ENCODE measurements around the gene ZNF609.

The ZNF609 gene

DNA sequence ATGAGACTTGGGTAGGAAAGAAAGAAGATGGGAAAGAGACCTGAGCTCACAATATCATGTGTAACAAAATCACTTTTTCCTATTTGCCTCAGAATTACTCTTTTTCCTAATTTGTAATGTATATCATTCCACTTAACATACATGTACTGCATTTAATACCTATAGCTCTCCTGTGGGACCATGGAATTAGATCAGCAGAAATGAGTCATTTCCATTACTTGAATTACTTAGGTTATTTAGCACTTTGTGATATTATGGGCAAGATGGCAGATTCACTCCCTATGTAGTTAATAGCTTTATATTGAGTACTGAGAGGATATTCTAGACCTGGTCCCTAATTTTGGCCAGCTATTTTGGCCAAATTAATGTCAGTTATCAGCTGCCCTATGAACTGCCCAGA is 70.5 kb downstream of the ZNF609 start:
- Histone ChIP-seq H3K27ac (ENCODE audit: low read depth, low read length) (no peak overlapping the region), H3K36me3 (ENCODE audit: control insufficient read depth in 1 of 2, insufficient read depth in 2 of 2, low read length in 2 of 2) (peaks cover 0 to 15% of the 10 kb centered on the region in 2 donors), H3K27me3 (ENCODE audit: control insufficient read depth in 1 of 2, insufficient read depth in 2 of 2, low read length in 2 of 2) (no peaks in the 10 kb centered on the region), H3K4me3 (ENCODE audit: low read depth in 1 of 2, low read length in 2 of 2) (no peak overlapping the region), H3K9ac (ENCODE audit: low read depth in 1 of 2, low read length in 2 of 2) (no peak overlapping the region), H3K4me1 (ENCODE audit: control insufficient read depth in 1 of 2, insufficient read depth in 2 of 2, low read length in 2 of 2) (peaks cover 0 to under 1% of the 10 kb centered on the region in 2 donors), H3K9me3 (ENCODE audit: control insufficient read depth in 1 of 2, low read length in 2 of 2) (no peaks in the 10 kb centered on the region)

DNA sequence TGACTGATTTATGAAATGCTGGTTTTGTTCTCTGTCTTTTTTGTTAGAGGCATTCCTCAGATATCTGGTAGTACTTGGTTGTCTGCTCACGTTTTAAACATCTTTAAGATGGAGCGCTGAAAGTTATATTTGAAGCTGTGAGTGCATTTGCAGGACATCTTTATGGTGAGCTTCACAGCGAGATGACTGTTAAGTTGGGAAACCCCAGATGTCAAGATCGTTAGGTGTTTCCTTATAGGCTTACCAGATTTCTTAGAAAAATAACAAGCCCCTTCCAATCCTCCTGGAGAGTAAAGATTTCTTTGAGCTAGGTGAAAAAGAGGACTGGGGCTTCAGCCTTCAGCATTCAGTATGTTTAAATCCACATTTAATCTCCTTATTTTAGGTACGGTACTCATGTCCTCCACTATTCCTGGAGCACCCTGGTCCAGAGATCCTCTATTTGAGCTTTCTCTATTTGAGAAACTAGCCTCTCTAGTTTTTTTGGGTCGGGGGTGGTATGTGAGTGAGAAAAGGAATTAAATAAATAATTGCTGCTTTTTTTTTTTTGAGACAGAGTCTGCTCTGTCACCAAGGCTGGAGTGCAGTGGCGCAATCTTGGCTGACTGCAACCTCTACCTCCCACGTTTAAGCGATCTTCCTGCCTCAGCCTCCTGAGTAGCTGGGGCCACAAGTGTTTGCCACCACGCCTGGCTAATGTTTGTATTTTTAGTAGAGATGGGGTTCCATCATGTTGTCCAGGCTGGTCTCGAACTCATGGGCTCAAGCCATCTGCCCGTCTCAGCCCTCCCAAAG is 72.3 kb downstream of the ZNF609 start:
- no peak overlapping the region for H3K4me3 ChIP-seq (ENCODE audit: low read depth in 1 of 2, low read length in 2 of 2)
- H3K27ac ChIP-seq (ENCODE audit: low read depth, low read length), result no peak overlapping the region
- H3K36me3 ChIP-seq (ENCODE audit: control insufficient read depth in 1 of 2, insufficient read depth in 2 of 2, low read length in 2 of 2), result peaks cover 0 to 12% of the 10 kb centered on the region in 2 donors
- no peaks in the 10 kb centered on the region for H3K27me3 ChIP-seq (ENCODE audit: control insufficient read depth in 1 of 2, insufficient read depth in 2 of 2, low read length in 2 of 2)
- no peak overlapping the region for H3K9ac ChIP-seq (ENCODE audit: low read depth in 1 of 2, low read length in 2 of 2)
- peaks cover 7% of the 10 kb centered on the region in 2 donors for H3K4me1 ChIP-seq (ENCODE audit: control insufficient read depth in 1 of 2, insufficient read depth in 2 of 2, low read length in 2 of 2)
- H3K9me3 ChIP-seq (ENCODE audit: control insufficient read depth in 1 of 2, low read length in 2 of 2), result no peaks in the 10 kb centered on the region

DNA sequence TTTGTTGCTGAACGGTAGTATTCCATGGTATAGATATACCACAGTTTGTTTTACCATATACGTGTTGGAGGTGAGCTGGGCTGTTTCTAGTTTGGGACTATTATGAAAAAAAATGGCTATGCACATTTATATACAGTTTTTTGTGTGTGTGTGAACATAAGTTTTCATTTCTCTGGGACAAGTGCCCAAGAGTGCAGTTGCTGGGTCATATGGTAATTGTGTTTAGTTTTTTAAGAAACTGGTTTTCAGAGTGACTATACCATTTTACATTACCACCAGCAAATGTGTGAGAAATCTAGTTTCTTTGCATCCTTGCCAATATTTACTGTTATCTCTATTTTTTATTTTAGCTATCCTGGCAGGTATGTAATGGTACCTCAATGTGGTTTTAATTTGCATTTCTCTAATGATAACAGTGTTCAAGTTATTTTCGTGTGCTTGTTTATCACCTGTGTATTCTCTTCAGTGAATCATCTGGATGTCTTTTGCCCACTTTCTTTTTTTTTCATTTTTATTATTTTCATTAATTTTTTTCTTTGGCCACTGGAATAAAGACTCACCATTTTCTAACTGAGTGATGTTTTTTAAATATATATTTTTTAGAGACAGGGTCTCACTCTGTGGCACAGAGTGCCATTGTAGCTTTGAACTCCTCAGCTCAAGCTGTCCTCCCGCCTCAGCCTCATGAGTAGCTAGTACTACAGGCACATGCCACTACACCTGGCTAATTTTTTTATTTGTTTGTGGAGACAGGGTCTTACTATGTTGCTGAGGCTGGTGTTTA is 75.3 kb downstream of the ZNF609 start:
- Histone ChIP-seq H3K9me3 (ENCODE audit: control insufficient read depth in 1 of 2, low read length in 2 of 2) (no peaks in the 10 kb centered on the region), H3K27ac (ENCODE audit: low read depth, low read length) (no peak overlapping the region), H3K9ac (ENCODE audit: low read depth in 1 of 2, low read length in 2 of 2) (no peak overlapping the region), H3K36me3 (ENCODE audit: control insufficient read depth in 1 of 2, insufficient read depth in 2 of 2, low read length in 2 of 2) (no peaks in the 10 kb centered on the region), H3K4me3 (ENCODE audit: low read depth in 1 of 2, low read length in 2 of 2) (no peak overlapping the region), H3K27me3 (ENCODE audit: control insufficient read depth in 1 of 2, insufficient read depth in 2 of 2, low read length in 2 of 2) (no peaks in the 10 kb centered on the region), H3K4me1 (ENCODE audit: control insufficient read depth in 1 of 2, insufficient read depth in 2 of 2, low read length in 2 of 2) (peaks cover 7% of the 10 kb centered on the region in 2 donors)

DNA sequence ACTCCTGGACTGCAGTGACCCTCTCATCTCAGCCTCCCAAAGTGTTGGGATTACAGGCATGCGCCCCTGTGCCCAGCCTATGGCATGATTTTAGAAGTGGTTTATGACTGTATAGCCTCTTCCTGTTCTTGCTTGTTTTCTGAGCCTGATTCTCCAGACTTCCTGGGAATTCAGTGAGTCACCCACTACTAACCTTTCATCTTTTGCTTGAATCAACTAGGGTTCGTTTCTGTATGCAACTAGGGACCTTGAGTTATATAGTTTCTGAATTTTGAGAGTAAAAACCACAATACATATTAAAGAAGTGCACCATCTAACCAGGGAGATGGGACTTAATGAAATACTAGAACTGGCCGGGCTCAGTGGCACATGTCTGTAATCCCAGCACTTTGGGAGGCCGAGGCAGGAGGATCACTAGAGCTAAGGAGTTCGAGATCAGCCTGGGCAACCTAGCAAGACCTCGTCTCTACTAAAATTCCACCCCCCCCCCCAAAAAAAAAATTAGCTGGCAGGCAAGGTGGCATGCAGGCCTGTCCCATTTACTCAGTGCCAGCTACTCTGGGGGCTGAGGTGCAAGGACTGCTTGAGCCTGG is 76.0 kb downstream of the ZNF609 start:
- H3K27ac ChIP-seq (ENCODE audit: low read depth, low read length), result no peak overlapping the region
- H3K9ac ChIP-seq (ENCODE audit: low read depth in 1 of 2, low read length in 2 of 2), result no peak overlapping the region
- no peaks in the 10 kb centered on the region for H3K36me3 ChIP-seq (ENCODE audit: control insufficient read depth in 1 of 2, insufficient read depth in 2 of 2, low read length in 2 of 2)
- H3K4me3 ChIP-seq (ENCODE audit: low read depth in 1 of 2, low read length in 2 of 2), result no peak overlapping the region
- peaks cover 7% of the 10 kb centered on the region in 2 donors for H3K4me1 ChIP-seq (ENCODE audit: control insufficient read depth in 1 of 2, insufficient read depth in 2 of 2, low read length in 2 of 2)
- H3K9me3 ChIP-seq (ENCODE audit: control insufficient read depth in 1 of 2, low read length in 2 of 2), result no peaks in the 10 kb centered on the region
- no peaks in the 10 kb centered on the region for H3K27me3 ChIP-seq (ENCODE audit: control insufficient read depth in 1 of 2, insufficient read depth in 2 of 2, low read length in 2 of 2)

DNA sequence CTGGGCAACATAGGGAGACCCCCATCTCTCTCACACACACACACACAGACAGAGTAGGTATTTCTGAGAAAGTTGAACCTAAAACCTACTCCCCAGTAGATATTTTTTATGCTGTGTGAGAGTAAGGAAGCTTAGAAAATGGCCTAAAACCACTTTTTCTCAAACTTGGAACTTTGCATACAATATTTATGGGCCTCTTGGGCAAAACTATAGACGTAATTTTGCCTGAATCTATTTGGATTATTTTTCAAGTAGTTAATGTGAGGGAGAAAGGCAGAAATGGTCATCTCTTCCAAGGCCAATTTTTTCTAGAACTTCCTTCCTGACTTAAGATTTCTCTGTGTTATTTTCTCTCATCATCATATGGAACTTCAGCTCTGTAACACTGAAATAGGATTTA is 81.7 kb downstream of the ZNF609 start:
- no peaks in the 10 kb centered on the region for H3K9me3 ChIP-seq (ENCODE audit: control insufficient read depth in 1 of 2, low read length in 2 of 2)
- H3K36me3 ChIP-seq (ENCODE audit: control insufficient read depth in 1 of 2, insufficient read depth in 2 of 2, low read length in 2 of 2), result no peaks in the 10 kb centered on the region
- no peak overlapping the region for H3K4me3 ChIP-seq (ENCODE audit: low read depth in 1 of 2, low read length in 2 of 2)
- H3K27me3 ChIP-seq (ENCODE audit: control insufficient read depth in 1 of 2, insufficient read depth in 2 of 2, low read length in 2 of 2), result no peaks in the 10 kb centered on the region
- H3K27ac ChIP-seq (ENCODE audit: low read depth, low read length), result no peak overlapping the region
- H3K4me1 ChIP-seq (ENCODE audit: control insufficient read depth in 1 of 2, insufficient read depth in 2 of 2, low read length in 2 of 2), result no peaks in the 10 kb centered on the region
- H3K9ac ChIP-seq (ENCODE audit: low read depth in 1 of 2, low read length in 2 of 2), result no peak overlapping the region

DNA sequence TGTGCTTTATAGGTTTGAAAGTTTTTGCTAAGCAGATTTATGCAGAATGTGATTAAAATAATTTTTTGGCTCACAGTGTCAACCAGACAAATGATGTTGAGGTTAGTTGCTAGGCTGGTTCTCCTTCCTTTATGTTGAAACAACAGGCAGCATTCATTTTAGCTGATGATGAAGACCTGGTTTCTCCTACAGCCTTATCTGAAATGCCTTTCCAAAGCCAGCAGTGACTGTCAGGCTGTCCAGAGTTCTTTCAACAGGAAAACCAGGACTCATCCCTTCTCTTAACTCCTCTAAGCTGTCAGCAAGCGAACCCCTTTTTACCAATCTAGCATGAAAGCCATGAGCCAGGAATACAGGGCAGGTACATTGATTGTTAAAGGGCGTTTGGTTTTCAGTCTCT is 84.1 kb downstream of the ZNF609 start:
- no peaks in the 10 kb centered on the region for H3K9me3 ChIP-seq (ENCODE audit: control insufficient read depth in 1 of 2, low read length in 2 of 2)
- no peak overlapping the region for H3K4me3 ChIP-seq (ENCODE audit: low read depth in 1 of 2, low read length in 2 of 2)

DNA sequence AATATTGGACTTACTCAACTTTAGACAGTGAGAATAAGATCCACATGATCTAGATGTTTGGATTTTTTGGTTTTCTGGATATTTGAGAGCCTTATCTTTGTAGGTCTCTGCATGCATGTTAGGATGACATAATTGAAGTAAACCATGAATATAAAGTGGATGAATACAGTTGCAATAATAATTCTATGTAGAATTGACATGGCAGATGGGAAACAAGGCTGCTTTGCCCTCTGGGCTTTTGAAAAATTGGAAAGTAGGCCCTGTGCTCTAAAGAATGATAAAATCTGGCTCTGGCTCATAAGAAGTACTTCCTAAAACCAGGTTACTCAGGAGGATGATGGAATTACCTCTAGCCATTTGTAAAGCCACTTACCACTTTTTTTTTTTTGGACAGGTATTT is 86.9 kb downstream of the ZNF609 start:
- H3K4me1 ChIP-seq (ENCODE audit: control insufficient read depth in 1 of 2, insufficient read depth in 2 of 2, low read length in 2 of 2), result no peaks in the 10 kb centered on the region
- H3K27me3 ChIP-seq (ENCODE audit: control insufficient read depth in 1 of 2, insufficient read depth in 2 of 2, low read length in 2 of 2), result no peaks in the 10 kb centered on the region
- H3K9me3 ChIP-seq (ENCODE audit: control insufficient read depth in 1 of 2, low read length in 2 of 2), result no peaks in the 10 kb centered on the region
- no peaks in the 10 kb centered on the region for H3K36me3 ChIP-seq (ENCODE audit: control insufficient read depth in 1 of 2, insufficient read depth in 2 of 2, low read length in 2 of 2)
- no peak overlapping the region for H3K4me3 ChIP-seq (ENCODE audit: low read depth in 1 of 2, low read length in 2 of 2)
- no peak overlapping the region for H3K27ac ChIP-seq (ENCODE audit: low read depth, low read length)
- no peak overlapping the region for H3K9ac ChIP-seq (ENCODE audit: low read depth in 1 of 2, low read length in 2 of 2)

More for the DNA sequence above, 84.1 kb downstream of the ZNF609 start:
- H3K27me3 ChIP-seq (ENCODE audit: control insufficient read depth in 1 of 2, insufficient read depth in 2 of 2, low read length in 2 of 2), result no peaks in the 10 kb centered on the region
- H3K4me1 ChIP-seq (ENCODE audit: control insufficient read depth in 1 of 2, insufficient read depth in 2 of 2, low read length in 2 of 2), result no peaks in the 10 kb centered on the region
- no peak overlapping the region for H3K9ac ChIP-seq (ENCODE audit: low read depth in 1 of 2, low read length in 2 of 2)
- H3K36me3 ChIP-seq (ENCODE audit: control insufficient read depth in 1 of 2, insufficient read depth in 2 of 2, low read length in 2 of 2), result no peaks in the 10 kb centered on the region
- H3K27ac ChIP-seq (ENCODE audit: low read depth, low read length), result no peak overlapping the region

DNA sequence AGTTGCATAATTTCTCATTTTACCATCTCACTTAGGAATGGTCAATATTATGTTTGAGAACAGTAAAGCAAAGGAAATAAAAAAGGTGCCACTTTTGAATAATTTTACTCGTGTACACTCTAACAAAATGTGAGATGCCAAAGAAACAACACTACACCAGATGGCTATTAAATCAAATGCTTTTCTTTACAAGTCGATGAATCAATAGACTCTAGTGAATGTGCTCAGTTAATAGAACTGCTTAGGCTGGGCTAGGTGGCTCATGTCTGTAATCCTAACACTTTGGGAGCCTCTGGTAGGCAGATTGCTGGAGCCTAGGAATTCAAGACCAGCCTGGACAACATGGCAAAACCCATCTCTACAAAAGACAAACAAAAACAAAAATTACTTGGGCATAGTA is 87.9 kb downstream of the ZNF609 start:
- H3K27ac ChIP-seq (ENCODE audit: low read depth, low read length), result no peak overlapping the region
- no peaks in the 10 kb centered on the region for H3K27me3 ChIP-seq (ENCODE audit: control insufficient read depth in 1 of 2, insufficient read depth in 2 of 2, low read length in 2 of 2)
- no peak overlapping the region for H3K4me3 ChIP-seq (ENCODE audit: low read depth in 1 of 2, low read length in 2 of 2)
- H3K4me1 ChIP-seq (ENCODE audit: control insufficient read depth in 1 of 2, insufficient read depth in 2 of 2, low read length in 2 of 2), result no peaks in the 10 kb centered on the region
- H3K9me3 ChIP-seq (ENCODE audit: control insufficient read depth in 1 of 2, low read length in 2 of 2), result no peaks in the 10 kb centered on the region
- H3K36me3 ChIP-seq (ENCODE audit: control insufficient read depth in 1 of 2, insufficient read depth in 2 of 2, low read length in 2 of 2), result no peaks in the 10 kb centered on the region
- H3K9ac ChIP-seq (ENCODE audit: low read depth in 1 of 2, low read length in 2 of 2), result no peak overlapping the region

DNA sequence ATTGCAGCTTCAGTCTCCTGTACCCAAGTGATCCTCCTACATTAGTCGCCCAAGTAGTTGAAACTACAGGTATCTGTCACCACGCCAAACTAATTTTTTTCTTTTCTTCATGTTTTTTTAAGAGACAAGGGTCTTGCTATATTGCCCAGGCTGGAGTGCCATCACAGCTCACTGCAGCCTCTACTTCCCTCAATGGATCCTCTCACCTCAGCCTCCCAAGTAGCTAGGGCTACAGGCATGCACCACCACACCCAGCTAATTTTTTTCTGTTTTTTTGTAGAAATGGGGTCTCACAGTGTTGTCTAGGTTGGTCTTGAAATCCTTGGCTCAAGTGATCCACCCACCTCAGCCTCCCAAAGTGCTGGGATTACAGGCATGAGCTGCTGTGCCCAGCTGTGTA is 89.5 kb downstream of the ZNF609 start:
- Histone ChIP-seq H3K9ac (ENCODE audit: low read depth in 1 of 2, low read length in 2 of 2) (no peak overlapping the region), H3K9me3 (ENCODE audit: control insufficient read depth in 1 of 2, low read length in 2 of 2) (no peaks in the 10 kb centered on the region), H3K27ac (ENCODE audit: low read depth, low read length) (no peak overlapping the region), H3K4me1 (ENCODE audit: control insufficient read depth in 1 of 2, insufficient read depth in 2 of 2, low read length in 2 of 2) (no peaks in the 10 kb centered on the region), H3K36me3 (ENCODE audit: control insufficient read depth in 1 of 2, insufficient read depth in 2 of 2, low read length in 2 of 2) (no peaks in the 10 kb centered on the region), H3K27me3 (ENCODE audit: control insufficient read depth in 1 of 2, insufficient read depth in 2 of 2, low read length in 2 of 2) (no peaks in the 10 kb centered on the region), H3K4me3 (ENCODE audit: low read depth in 1 of 2, low read length in 2 of 2) (no peak overlapping the region)

DNA sequence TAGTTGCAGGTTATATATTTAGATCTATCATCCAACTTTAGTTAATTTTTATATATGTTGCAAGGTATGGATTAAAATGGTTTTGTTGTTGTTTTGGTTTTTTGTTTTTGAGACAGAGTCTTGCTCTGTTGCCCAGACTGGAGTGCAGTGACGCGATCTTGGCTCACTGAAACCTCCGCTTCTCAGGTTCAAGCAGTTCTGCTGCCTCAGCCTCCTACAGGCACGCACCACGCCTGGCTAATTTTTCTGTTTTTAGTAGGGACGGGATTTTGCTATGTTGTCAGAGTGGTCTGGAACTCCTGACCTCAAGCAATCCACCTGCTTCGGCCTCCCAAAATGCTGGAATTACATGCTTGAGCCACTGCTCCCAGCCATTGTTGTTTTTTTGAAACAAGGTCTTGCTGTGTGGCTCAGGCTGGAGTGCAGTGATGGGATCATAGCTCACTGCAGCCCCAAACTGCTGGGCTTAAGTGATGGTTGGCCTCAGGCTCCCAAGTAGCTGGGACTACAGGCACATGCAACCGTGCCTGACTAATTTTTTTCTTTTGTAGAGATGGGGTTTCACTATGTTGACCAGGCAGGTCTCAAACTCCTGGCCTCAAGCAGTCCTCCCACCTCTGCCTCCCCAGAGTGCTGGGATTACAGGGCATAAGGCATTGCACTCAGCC is 92.0 kb downstream of the ZNF609 start:
- Histone ChIP-seq H3K4me3 (ENCODE audit: low read depth in 1 of 2, low read length in 2 of 2) (no peak overlapping the region), H3K9me3 (ENCODE audit: control insufficient read depth in 1 of 2, low read length in 2 of 2) (no peaks in the 10 kb centered on the region), H3K36me3 (ENCODE audit: control insufficient read depth in 1 of 2, insufficient read depth in 2 of 2, low read length in 2 of 2) (no peaks in the 10 kb centered on the region), H3K4me1 (ENCODE audit: control insufficient read depth in 1 of 2, insufficient read depth in 2 of 2, low read length in 2 of 2) (no peaks in the 10 kb centered on the region), H3K9ac (ENCODE audit: low read depth in 1 of 2, low read length in 2 of 2) (no peak overlapping the region), H3K27me3 (ENCODE audit: control insufficient read depth in 1 of 2, insufficient read depth in 2 of 2, low read length in 2 of 2) (no peaks in the 10 kb centered on the region), H3K27ac (ENCODE audit: low read depth, low read length) (no peak overlapping the region)

Measured in duodenal mucosa (tissue), 2 donors.